ENCODE measurements around the gene ACAP3.

GRCh38 chr1:1347026-1347595 lies 39.4 kb upstream of the ACAP3 start:
- TF ChIP-seq SP1 (IDR thresholded peaks at IDR 0.05), result no peak
- TF ChIP-seq TARDBP (IDR thresholded peaks at IDR 0.05), result no peak
- no peak for TF ChIP-seq ELF4 (IDR thresholded peaks at IDR 0.05)
- no peak for TF ChIP-seq BHLHE40 (IDR thresholded peaks at IDR 0.05; ENCODE audit: borderline replicate concordance)
- TF ChIP-seq PKNOX1 (IDR thresholded peaks at IDR 0.05), result no peak
- TF ChIP-seq FOXM1 (IDR thresholded peaks at IDR 0.05; ENCODE audit: borderline replicate concordance), result no peak
- TF ChIP-seq ZNF384 (IDR thresholded peaks at IDR 0.05), result no peak
- no peak for TF ChIP-seq FOXK2 (IDR thresholded peaks at IDR 0.05)
- no peak for TF ChIP-seq NFRKB (IDR thresholded peaks at IDR 0.05)

Data from HEK293T (cell line).